HG02973 (cell line): Measurements from ENCODE around the gene NWD2.
A peak's percentile ranks its signal among the peaks of the same experiment; 100 is the strongest.
"Not testable (repeated sequence)": the region's sequence is repeated elsewhere in the genome, so short reads cannot be mapped to it uniquely, and the experiment has no call there.

Experiments
- ATAC-seq: cut with Tn5 transposase; IDR thresholded peaks from one replicate; pipeline ENCODE4 v1.9.1; 2021; ENCODE audit warnings: moderate library complexity; ENCODE audit not compliant: unreplicated experiment

Gene NWD2

GRCh38 chr4:37392521-37393255 lies 148.1 kb downstream of the NWD2 start:
- ATAC-seq: no peak

GRCh38 chr4:37393321-37393720 lies 148.8 kb downstream of the NWD2 start:
- no peak for ATAC-seq

GRCh38 chr4:37393889-37394288 lies 149.3 kb downstream of the NWD2 start:
- no peak for ATAC-seq

- ATAC-seq: no peak
Observed at GRCh38 chr4:37397505-37397904, 153.0 kb downstream of the NWD2 start.

- ATAC-seq: peak; percentile 88
Observed at GRCh38 chr4:37400241-37400881, 155.8 kb downstream of the NWD2 start.

GRCh38 chr4:37407938-37408826 lies 163.6 kb downstream of the NWD2 start:
- not testable (repeated sequence) for ATAC-seq

- not testable (repeated sequence) for ATAC-seq
Observed at GRCh38 chr4:37413612-37414011, 169.1 kb downstream of the NWD2 start.

GRCh38 chr4:37415845-37416369 lies 171.4 kb downstream of the NWD2 start:
- no peak for ATAC-seq

- no peak for ATAC-seq
Observed at GRCh38 chr4:37421614-37422013, 177.1 kb downstream of the NWD2 start.

GRCh38 chr4:37422102-37422501 lies 177.6 kb downstream of the NWD2 start:
- no peak for ATAC-seq

GRCh38 chr4:37422638-37423037 lies 178.1 kb downstream of the NWD2 start:
- ATAC-seq: no peak

GRCh38 chr4:37423310-37423709 lies 178.8 kb downstream of the NWD2 start:
- ATAC-seq: no peak

- ATAC-seq: no peak
Observed at GRCh38 chr4:37424753-37425152, 180.2 kb downstream of the NWD2 start.

GRCh38 chr4:37425857-37426256 lies 181.3 kb downstream of the NWD2 start:
- no peak for ATAC-seq

GRCh38 chr4:37427193-37427592 lies 182.7 kb downstream of the NWD2 start:
- no peak for ATAC-seq

- ATAC-seq: no peak
Observed at GRCh38 chr4:37429906-37430305, 185.4 kb downstream of the NWD2 start.

GRCh38 chr4:37430718-37431416 lies 186.3 kb downstream of the NWD2 start:
- no peak for ATAC-seq

GRCh38 chr4:37431417-37431743 lies 186.8 kb downstream of the NWD2 start:
- no peak for ATAC-seq

GRCh38 chr4:37434469-37434868 lies 189.9 kb downstream of the NWD2 start:
- no peak for ATAC-seq

GRCh38 chr4:37436546-37436945 lies 192.0 kb downstream of the NWD2 start:
- no peak for ATAC-seq

GRCh38 chr4:37437163-37437562 lies 192.6 kb downstream of the NWD2 start:
- ATAC-seq: no peak
